Activated CD8-positive, alpha-beta memory T cell treated with anti-CD3 and anti-CD28 coated beads, Interleukin-2, amount 50 U/mL, for 24 hours (primary cell): ENCODE measurements around the gene SERPINE1.

Source experiments
- DNase-seq: peaks from one replicate; pipeline ENCODE4 v3.0.0-alpha.2; 2020; ENCODE audit errors: extremely low read depth

Gene SERPINE1

DNA sequence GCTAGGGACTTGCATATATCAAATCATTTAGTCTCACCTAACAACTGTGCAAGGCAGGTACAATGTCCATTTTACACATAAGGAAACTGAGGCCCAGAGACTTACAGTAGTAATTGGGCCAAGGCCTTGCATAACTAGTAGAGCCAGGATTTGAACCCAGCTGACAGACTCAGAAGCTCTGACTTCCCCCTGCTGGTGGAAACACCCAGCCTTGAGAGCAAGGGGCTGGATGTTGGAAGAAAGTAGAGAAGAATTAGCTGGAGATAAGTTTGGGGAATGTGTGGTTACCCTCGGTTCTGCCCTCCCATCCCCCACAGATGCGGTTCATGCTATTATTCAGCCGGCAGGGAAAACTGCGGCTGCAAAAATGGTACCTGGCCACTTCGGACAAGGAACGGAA lies 29.4 kb downstream of the SERPINE1 start:
- no peak for DNase-seq

DNA sequence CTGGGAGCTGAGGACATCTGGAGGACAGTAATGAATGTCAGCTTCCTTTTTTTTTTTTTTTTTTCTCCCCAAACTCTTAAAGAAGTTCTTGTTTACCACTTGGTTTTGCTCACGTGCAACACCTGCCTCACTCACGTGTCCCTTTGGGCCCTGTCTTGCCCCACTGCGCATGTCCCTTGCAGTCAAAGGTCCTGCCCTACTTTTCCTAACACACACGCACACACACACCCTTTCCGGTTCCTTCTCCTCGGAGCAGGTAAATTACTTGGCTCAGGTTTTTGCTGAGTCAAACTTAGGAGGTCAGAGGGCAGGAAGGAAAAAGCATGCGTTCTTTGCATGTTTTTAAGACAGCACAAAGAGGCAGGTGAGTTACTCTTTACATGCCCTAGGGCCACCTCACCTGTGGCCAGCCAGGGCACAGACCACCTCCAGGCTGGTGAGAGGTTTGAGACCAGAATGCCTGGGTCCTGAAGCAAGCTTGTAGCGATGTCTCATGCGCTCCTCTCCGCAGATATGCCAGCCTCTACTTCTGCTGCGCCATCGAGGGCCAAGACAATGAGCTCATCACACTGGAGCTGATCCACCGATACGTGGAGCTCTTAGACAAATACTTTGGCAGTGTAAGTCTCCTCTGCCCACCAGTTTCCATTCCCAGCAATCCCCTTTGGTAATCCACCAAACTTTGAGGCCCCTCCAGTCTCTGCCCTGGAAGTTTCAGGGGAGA lies 30.1 kb downstream of the SERPINE1 start:
- no peak for DNase-seq

DNA sequence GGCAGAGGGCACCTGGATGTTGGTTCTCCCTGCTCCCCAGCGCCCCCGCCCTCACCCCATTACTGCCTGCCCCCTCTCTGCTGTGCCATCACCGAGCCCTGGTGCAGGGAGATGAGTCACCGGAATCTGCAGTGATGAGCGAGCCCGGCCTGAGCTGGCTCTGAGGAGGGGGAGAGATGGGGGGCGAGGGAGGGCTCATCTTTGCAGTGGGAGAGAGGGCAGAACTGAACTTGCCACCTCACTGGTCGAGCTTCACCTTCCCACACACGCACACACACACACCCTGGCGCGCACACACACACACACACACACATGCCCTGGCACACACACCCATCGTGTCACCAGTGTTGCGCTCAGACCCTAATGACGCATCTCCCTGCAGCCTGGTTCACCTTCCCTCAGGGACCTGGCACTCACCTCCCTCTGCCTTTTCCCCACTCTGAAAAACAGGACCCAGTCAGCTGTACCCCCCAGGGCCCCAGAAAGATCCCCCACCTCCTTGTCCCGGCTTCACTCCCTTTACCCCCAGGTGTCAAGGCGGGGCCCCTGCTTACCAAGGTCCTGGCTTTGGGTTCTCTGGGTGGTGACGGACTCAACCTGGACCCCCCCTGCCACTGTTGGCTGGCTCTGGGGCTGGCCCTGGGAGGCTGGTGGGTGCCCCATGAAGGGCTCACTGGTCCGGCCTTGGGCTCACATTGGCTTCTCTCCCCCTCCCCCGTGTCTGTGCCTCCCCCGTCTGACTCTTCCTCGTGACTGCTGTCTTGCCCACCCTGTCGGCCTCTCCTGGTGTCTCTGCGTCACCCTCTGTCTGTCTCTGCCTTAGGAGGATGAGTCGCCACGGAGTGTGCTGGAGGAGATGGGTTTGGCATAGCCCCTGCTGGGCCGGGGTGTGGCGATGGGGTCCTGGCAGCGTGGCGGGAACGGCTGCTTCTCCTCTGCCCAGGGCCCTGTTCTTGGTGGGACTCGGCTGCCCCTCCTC lies 33.1 kb downstream of the SERPINE1 start:
- no peak for DNase-seq

DNA sequence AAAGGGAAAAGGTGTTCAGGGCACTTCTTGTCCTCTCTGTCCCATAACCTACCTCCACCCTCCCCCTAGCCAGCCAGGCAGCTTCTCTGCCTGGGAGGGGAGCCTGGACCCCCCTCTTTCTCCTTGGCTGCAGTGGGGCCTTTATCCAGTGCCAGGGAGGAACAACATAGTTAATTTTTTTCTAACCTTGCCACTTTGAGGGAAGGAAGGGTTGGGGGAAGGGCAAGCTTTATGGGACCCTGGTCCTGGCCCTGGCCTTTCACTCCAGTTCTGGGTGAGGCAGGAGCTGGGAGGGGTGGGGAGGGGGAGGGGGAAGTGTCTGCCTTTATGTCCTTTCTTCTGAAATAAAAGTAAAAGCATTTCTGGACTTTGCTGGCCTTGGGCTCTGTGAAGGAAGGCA lies 34.0 kb downstream of the SERPINE1 start:
- no peak for DNase-seq

DNA sequence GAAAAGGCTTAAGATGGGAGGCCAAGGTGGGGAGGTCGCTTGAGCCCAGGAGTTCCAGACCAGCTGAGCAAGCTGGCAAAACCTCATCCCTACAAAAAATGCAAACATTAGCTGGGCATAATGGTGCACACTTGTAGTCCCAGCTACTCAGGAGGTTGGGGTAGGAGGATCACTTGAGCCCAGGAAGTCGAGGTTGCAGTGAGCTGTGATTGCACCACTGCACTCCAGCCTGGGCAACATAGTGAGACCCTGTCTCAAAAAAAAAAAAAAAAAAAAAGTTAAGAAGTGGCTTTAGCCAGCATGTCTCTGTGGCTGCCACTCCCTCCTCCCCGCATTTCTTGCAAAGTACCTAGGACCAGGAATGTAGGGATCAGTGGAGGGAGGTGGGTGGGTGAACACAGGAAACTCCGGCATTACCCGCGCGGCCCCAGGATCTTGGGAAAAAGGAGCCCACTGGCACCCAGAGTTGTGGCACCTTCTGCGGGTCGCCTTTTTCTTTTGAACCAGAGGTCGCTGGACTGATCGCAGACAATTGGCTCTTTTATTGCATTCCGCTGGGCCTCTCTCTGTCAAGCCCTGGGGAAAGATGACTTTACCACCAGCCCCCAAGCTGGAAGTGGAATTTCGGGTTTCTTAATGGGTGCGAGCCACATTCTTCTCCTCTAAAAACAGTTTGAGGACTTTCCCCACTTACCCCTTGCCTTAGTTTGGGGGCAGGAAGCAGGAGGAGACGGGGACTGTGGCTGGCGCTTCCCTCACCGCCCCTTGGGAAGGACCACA lies 35.0 kb downstream of the SERPINE1 start:
- DNase-seq: no peak

DNA sequence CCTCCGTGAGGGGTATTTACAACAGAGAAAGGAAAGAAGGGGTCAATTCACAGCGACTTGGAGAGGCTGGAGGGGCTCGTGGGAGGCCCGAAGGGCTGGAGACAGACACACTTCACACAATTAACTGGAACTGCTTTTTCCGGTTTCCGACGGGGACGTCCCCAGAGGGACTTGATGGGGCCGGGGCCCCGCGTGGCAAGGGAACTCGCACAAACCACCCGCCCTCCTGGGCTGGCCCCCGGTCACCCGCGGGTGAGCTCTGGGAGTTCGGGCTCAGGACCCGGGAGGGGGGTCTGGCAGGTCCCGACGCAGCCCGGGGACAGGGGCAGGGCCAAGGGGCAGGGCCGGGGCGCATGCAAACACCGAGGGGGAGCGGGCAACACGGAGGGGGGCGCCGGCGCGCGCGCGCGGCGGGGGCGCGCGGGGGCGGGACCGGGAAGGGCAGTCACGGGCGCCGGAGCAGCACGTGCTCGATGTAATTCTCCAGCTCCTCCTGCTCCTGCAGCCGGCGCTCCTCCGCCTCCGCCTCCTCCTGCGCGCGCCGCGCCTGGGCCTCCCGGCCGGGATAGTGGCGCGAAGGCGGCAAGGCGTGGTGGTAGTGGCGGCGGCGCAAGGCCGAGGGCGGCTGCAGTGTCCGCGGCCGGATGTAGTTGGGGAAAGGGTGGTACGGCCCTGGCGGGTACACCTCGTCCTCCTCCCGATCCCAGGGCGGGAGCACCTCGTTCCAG lies 35.8 kb downstream of the SERPINE1 start:
- DNase-seq: no peak

DNA sequence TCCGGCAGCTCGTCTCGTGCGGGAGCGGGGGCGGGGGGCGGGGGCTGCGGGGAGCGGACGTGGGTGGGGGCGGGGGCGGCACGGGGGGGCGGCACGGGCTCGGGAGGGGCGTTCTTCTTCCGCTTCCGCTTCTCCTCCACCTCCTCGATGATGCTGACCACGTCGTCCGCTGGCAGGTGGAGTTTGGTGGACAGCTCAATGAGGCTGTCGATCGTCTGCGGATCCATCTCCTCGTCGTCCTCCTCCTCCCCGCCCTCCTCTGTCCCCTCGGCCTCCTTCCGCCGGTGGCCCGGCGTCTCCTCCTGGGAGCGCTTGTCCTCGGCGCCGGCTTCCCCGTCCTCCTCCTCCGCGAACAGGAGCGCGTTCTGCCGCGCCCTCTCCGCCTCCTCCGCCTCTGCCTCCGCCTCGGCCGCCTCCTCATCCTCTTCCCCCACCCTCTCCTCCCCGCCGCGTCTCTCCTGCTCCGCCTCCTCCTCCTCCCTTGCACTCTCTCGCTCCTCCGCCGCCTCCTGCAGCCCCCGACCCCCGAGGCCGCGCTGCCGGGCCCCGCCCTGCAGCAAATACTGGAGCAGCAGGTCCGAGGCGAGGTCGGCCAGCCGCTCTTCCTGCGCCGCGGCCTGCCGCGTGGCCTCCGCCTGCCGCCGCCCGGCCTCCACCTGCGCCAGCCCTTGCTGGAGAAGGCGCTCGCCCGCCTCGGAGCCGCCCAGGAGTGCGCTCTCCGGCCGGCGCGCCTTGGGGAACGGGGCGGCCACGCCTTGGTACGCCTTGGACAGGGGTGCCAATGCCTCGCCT lies 36.6 kb downstream of the SERPINE1 start:
- no peak for DNase-seq

DNA sequence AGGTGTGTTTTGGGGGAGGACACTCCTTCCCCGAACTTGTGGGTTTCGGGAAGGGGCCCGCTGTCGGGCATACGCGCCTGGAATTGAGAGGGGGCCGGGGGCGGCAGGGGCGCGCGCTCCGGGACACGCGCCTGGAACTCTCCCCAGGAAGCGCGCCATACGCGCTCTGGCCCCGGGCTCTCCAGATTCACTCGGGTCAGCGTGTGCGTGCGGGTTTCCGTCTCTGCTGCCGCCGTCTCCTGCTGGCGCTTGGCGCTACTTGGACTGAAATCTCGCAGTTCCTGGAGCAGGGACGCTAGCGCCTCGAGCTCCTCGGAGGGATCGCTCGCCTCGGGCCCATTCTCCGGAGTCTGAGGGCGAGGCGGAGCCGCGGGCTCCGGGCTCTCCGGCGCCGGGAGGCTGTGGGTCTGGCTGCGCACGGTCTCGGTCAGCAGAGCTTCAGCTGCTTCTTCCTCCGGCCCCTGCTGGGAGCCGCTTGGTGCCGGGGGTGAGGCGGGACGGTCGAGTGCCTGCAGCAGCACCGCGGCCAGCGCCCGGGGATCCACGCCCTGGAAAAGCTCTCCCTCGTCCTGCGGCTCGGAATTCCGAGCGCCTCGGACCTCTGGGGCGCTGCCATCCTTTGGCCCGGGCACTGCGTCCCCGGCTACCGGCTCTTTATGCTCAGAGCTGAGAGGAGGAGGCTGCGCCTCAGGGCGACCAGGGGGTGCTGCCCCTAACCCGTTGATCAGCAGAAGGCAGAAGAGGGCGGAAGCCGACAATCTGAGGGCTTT lies 37.4 kb downstream of the SERPINE1 start:
- no peak for DNase-seq

DNA sequence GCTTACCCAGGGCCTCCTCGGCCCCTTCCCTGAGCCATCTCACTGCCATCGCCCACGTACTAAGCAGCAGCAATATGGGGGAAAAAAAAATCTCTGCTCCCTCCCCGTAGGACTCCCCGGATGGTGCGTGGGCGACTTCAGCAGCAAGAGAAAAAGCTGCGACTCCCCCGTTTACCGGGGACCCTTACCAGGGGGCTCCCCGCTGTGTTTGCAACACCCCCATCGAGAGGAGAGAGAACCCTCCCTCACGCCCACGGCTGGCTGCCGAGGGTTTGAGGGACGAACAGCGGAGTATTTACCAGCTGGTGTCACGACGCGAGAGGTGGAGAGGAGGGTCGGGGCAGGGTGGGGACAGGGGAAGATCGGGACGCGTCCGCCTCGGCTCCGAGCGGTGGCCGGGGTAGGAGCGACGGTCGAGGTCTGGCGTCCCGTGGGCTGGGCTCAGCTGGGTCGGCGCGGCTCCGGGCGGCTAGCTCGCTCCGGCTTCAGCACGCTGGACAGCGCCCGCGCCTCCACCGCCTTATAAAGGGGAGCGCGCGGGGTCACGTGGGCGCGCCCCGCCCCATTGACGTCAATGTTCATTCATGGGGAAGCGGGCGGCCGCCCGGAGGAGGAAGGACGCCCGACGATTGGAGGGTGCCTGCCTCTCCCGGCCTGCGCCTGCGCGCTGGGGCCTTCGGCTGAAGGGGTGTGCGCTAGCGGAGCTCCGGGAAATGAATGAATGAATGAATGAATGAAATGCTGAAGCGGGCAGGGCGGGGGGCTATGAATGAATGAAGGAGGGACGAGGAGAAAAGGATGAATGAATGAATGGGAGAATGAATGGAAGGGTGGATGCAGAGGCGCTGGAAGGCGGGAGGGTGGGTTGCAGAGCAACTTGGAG lies 38.4 kb downstream of the SERPINE1 start, which contains the start of gene VGF:
Gene VGF (minus strand): TSS at position 495 of the 883 bp plus-strand sequence. CDS start 726 bp downstream, outside the sequence.
- peak; percentile 73 for DNase-seq

DNA sequence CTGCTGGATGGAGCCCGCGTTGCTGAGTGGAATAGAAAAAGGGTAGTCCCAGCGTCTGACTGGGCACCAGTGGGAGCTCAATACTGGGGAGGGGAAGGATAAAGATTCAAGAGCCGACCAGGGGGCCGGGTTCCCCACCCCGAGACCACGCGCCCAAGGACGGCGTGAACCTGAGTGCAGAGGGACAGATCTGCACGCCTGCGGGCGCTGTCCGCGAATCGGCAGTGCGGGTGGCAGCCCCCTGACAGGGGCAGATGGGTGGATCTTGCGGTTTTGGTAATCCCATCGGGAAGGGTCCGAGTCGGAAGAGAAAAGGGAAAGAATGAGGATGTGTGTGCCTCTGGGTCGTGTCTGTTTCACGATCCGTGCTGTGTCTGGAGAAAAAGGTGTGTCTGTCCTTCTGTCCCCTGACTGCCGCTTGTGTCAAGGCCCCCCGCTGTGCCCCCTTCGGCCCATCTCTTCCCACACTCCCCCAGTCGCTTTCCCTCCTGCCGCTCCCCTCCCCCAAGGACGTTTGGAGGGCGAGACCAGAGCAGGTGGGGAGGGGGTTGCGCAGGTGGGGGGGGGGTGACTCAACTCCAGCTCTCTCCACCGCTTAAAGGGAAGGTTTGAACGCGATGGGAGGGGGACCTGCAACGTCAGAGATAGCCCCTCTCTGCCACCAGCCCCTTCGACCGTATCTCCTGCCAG lies 39.2 kb downstream of the SERPINE1 start:
- no peak for DNase-seq

DNA sequence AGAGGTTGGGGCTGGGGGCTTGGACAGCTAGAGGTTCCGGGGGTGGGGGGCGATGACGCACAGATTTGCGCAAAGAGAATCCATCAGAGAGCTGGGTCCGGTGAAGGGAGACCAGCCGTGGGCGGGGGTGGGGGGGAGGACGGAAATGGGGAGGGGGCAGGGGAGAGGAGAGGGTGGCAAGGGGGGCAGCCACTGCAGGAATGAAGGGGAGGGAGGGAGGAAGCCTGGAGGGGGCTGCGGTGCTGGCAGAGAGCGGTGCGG lies 39.7 kb downstream of the SERPINE1 start:
- no peak for DNase-seq

DNA sequence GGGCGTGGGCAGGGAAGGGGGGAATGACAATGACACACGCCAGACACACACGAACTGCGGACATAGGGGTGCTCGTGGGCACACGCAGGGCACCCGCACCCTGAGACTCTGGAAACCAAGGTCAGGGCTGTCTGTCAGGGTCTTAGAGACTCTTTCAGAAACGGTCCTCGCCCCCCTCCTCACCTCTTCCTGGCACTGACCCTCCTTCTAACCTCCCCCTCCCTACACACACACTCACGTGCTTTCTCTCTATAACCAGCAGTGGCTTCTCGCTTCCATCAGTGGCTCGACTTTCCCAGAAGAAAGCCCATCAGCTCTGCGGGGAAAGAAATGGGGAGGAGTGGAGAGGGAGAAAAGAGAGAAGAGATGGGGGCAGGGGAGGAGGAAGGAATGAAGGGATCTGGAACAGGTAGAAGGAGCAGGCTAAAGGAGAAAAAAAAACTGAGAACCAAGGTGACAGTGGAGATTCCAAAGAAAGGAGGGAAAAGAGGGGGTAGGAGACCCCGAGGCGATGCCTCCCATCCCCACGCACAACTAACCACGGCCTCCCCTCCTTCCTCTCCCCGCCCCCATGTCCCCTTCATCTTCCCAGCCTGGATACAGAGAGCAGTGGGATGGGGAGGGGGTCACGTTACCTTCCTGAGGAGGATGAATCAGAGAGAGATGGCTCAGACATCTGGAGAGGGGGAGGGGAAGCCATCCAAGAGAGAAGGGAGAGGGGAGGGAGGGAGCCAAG lies 40.2 kb downstream of the SERPINE1 start:
- DNase-seq: no peak

DNA sequence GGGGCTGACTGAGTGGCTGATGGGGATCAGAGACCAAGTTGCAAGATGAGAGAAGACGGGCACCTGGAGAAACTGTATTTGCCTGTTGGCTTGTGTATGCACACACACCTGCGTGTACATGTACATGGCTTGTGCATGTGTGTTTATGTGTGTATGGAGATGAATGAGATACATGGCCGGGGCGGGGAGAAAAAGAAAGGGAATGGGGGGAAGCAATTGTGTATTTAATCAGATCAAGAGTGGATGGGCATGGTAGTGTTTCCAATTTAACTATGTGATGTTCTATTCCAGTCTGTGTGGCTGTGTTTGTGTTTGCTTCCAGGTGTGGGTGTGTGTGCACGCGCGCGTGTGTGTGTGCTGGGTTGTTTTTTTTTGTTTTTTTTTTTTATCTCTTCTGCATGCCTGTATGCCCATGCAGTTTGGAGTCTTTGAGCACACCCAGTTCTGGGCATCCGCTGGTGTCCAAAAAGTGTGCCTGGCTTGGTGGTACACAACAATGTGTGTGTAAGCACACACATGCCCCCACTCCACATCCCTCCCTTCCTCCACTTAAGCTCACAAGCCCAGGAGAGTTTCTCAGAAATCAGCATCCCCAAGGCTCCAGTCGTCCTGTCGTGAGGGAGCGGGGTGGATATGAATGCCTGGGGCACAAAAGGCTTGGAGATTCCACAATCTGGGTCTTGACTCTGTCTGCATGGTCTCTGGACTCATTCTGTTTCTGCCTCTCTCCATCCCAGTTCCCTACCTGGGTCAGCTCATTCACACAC lies 40.9 kb downstream of the SERPINE1 start:
- no peak for DNase-seq

DNA sequence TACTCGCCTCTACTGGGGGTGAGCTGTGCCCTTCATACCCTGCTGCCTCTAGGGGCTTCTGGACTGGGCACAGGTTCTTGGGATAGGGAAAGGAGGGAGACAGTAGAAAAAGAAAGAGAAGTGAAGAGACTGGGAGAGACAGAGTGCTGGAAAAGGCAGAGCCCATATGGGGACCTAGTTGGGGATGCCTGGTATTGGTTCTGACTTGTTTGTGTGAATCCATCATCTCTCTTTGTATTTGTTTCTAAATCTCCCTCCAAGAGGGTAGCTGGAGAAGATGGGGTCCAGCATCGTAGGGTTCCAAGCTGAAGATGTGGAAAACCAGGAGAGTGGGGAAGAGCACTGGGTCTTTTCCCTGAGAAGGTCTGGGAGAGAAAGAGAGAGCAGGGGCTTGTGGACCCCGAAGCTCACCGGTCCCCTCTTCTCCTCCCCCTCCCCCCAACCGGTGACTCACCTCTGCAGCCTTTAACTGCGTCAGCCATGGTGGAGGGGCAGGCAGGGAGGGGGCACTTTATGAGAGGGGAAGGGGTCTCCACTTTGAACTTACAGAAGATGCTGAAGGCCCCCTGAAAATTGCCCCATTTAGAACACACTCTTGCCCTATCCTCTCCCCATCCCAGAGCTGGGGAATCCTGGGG lies 41.6 kb downstream of the SERPINE1 start:
- no peak for DNase-seq

DNA sequence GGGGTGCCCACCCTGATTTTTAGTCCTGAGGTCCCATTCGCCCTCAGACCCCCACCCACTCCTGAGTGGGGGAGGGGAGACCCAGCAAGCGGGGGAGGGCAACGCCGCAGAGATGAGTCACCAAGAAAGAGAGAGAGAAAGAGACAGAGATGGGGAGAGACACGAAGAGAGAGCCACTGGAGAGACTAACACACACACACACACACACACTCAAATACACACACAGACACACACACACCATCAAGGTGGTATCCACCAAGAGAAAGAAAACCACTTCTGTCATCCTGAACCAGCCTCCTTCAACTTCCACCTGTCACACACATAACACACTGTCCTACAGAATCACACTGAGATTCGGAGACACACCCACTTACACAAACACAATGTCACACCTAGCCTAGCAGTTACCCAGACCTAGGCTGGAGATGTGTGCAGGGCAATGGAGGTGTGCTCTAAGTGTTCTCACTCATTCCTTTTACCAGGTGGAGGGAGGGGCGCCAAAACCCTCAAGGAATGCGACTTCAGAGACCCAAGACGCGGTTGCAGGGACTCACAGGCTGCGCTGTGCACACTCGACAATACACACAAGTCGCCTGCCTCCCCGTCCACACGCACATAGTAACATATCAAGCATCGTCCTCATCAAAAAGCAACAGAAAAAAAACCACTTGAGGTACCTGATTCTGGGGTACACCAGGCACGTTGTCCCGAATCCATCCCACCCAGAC lies 42.4 kb downstream of the SERPINE1 start:
- no peak for DNase-seq
